ENCODE data around the gene ZDHHC11. TPM values are rescaled to one million over a fixed set of nuclear protein-coding genes. Genes with fewer than 3 reads are reported as not detected.
"Not testable (repeated sequence)": the region's sequence is repeated elsewhere in the genome, so short reads cannot be mapped to it uniquely, and the experiment has no call there.

ZDHHC11 gene
- total RNA-seq, 3 donors from 2014 or later, result 3.0 to 11.3 (median 9.5) TPM

DNA sequence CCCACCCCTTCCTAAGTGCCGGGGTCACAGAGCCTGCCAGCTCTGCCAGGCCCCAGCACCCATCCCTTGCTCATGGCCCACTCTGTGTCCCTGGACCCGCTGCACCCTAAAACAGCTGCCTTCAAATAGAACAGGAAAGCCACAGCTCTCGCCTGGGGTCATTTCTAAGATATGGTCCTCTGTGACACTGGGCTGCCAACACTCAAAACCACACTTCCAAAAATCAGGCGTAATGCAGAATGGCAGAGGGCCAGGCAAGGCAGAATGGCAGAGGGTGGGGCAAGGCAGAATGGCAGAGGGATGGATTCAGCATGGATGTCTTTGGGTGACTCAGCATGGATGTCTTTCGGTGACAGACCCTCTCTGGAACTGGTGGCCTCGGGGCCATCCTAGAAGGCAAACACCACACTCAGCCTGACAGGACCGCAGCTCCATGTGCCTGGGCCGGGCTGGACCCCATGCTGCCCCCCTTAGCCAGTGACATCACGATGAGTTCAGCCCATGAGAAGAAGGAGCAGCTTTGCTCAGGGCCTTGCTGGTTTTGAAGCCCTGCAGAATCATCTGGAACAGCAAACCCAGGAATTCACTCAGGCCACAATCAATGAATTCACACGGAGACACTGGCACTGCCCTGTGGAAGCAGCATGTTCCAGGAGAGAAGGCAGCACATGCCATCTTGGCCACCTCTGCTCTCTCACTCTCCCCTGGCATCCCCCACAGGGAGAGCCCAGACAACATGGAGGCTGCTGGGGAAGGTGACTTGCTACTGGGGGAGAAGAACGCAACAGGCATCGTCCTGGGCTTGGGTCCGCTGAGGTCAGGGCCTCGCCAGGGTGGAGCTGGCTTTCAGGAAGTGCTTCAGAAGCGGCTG, 9.0 kb downstream of the ZDHHC11 start:
- intact Hi-C loops (cut with DNase I; ENCODE audit: low total_unique reads), result loop anchor here (5.0 kb wide), 1 partner anchor 84 kb away; no protein-coding TSS in a partner anchor
- not testable (repeated sequence) for H3K9me3 ChIP-seq, H3K36me3 ChIP-seq, H3K4me1 ChIP-seq, H3K27ac ChIP-seq, H3K27me3 ChIP-seq, H3K4me3 ChIP-seq
- DNase-seq (ENCODE audit: low spot score in 2 of 2), result peak in 1 of 2 donors; percentile 46

DNA sequence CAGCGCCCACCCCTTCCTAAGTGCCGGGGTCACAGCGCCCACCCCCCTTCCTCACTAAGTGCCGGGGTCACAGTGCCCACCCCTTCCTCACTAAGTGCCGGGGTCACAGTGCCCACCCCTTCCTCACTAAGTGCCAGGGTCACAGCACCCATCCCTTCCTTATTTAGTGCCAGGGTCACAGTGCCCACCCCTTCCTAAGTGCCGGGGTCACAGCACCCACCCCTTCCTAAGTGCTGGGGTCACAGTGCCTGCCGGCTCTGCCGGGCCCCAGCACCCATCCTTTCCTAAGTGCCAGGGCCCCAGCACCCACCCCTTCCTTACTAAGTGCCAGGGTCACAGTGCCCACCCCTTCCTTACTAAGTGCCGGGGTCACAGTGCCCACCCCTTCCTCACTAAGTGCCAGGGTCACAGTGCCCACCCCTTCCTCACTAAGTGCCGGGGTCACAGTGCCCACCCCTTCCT, 9.8 kb downstream of the ZDHHC11 start:
- DNase-seq (ENCODE audit: low spot score in 2 of 2), result not testable (repeated sequence)

GRCh38 chr5:840118-840973, 10.4 kb downstream of the ZDHHC11 start:
- not testable (repeated sequence) for H3K4me1 ChIP-seq, H3K9me3 ChIP-seq, H3K27ac ChIP-seq, H3K36me3 ChIP-seq, H3K4me3 ChIP-seq, H3K27me3 ChIP-seq
- intact Hi-C loops (cut with DNase I; ENCODE audit: low total_unique reads), result loop anchor here (5.0 kb wide), 1 partner anchor 83 kb away; no protein-coding TSS in a partner anchor
- peak in 1 of 2 donors; percentile 48 for DNase-seq (ENCODE audit: low spot score in 2 of 2)

More for the DNA sequence above, 9.8 kb downstream of the ZDHHC11 start:
- not testable (repeated sequence) for H3K9me3 ChIP-seq, H3K27ac ChIP-seq, H3K36me3 ChIP-seq, H3K4me3 ChIP-seq, H3K27me3 ChIP-seq, H3K4me1 ChIP-seq
- intact Hi-C loops (cut with DNase I; ENCODE audit: low total_unique reads), result loop anchor here (5.0 kb wide), 1 partner anchor 84 kb away; no protein-coding TSS in a partner anchor

GRCh38 chr5:838431-838851, 12.3 kb downstream of the ZDHHC11 start:
- H3K9me3 ChIP-seq; H3K27ac ChIP-seq; H3K27me3 ChIP-seq; DNase-seq (ENCODE audit: low spot score in 2 of 2); H3K4me3 ChIP-seq; H3K36me3 ChIP-seq; H3K4me1 ChIP-seq; intact Hi-C loops (cut with DNase I; ENCODE audit: low total_unique reads): not testable (repeated sequence)

DNA sequence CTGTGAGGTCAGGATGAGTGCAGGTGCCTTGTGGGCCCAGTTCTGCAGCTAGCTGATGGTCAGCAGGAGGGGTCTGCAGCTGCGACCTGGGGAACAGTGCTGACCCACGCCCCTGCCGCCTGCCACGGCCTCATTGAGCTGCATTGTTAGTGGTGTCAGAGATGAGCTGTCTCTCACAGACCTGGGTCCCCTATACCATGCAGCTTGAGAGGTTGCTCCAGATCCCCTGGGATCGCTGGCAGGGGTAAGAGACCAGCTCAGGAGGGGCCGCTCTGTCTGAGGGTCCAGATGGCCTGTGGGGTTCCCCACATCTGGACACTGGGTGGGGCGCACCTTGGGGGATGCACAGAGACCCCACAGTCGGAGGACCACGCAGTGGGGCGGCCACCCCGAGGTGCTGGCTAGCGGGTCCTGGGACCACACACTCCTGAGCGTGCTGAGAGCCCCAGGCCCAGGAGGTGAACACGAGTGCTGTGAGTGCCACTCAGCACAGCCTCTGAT, 13.1 kb downstream of the ZDHHC11 start:
- H3K36me3 ChIP-seq; H3K4me3 ChIP-seq; H3K9me3 ChIP-seq; H3K27me3 ChIP-seq; intact Hi-C loops (cut with DNase I; ENCODE audit: low total_unique reads); DNase-seq (ENCODE audit: low spot score in 2 of 2); H3K27ac ChIP-seq; H3K4me1 ChIP-seq: not testable (repeated sequence)

DNA sequence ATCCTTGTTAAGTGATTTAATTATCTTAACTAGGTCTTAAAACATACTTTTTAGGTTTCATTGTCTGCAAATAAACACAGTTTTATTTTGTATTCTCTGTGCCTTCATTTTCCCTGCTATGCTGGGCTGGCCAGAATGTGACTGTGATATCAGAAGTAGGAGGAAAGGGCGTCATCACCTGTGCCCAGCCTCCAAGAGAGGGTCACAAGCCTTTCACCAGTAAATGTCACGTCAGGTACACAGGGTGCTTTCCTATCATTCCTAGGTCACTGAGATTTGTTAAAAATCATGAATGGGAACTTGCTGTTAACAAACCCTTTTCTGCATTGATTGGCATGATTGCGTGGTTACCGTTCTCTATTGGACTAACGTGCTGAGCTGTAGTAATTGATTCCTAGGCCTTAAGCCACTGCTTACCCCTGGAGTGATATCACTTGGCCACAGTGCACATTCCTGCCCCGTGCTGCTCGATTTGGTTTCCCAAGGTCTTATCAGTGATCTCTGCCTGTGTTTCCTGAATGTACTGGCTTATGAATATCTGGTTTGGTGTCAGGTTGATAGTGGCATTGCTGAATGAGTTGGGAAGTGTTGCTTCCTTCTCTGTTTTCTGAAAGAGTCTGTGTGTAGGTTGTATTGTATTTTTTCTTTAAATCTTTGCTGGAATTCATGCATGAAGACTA, 14.7 kb downstream of the ZDHHC11 start:
- H3K27me3 ChIP-seq; intact Hi-C loops (cut with DNase I; ENCODE audit: low total_unique reads); H3K9me3 ChIP-seq; H3K4me3 ChIP-seq; H3K4me1 ChIP-seq; H3K27ac ChIP-seq; DNase-seq (ENCODE audit: low spot score in 2 of 2); H3K36me3 ChIP-seq: not testable (repeated sequence)

- H3K36me3 ChIP-seq; H3K27ac ChIP-seq; DNase-seq (ENCODE audit: low spot score in 2 of 2); H3K4me1 ChIP-seq; H3K27me3 ChIP-seq; H3K9me3 ChIP-seq; H3K4me3 ChIP-seq; intact Hi-C loops (cut with DNase I; ENCODE audit: low total_unique reads): not testable (repeated sequence)
These were observed 16.8 kb downstream of the ZDHHC11 start for GRCh38 chr5:834013-834412.

- H3K4me1 ChIP-seq; H3K9me3 ChIP-seq; intact Hi-C loops (cut with DNase I; ENCODE audit: low total_unique reads); H3K4me3 ChIP-seq; H3K27ac ChIP-seq; DNase-seq (ENCODE audit: low spot score in 2 of 2); H3K27me3 ChIP-seq; H3K36me3 ChIP-seq: not testable (repeated sequence)
These were observed 22.6 kb downstream of the ZDHHC11 start for GRCh38 chr5:828194-828593.

DNA sequence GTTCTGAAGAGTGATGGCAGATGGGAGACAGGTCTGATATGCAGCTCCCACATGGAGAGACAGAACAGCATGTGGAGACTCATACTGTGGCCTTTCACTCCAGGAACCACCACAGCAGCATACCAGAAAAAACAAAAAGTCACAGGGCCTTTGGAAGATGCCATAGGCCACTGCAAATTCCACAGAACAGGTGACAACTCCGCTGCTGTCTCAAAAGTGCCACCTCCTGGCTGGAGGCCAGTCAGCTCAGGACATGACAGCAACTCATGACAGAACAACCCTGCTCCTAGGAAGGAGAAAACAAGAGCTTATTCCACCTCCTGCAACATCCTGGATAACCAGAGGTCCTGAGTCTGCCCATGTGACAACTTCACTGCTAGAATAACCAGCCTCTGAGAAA, 25.2 kb downstream of the ZDHHC11 start:
- H3K27me3 ChIP-seq; H3K9me3 ChIP-seq; H3K36me3 ChIP-seq; H3K4me3 ChIP-seq; intact Hi-C loops (cut with DNase I; ENCODE audit: low total_unique reads); H3K27ac ChIP-seq; H3K4me1 ChIP-seq; DNase-seq (ENCODE audit: low spot score in 2 of 2): not testable (repeated sequence)
